GM19468 (cell line): ENCODE measurements around the gene NSMF.
A peak's percentile ranks its signal among the peaks of the same experiment; 100 is the strongest.

ENCODE experiments used
- ATAC-seq: cut with Tn5 transposase; IDR thresholded peaks from one replicate; pipeline ENCODE4 v1.9.1; 2021; ENCODE audit warnings: mild to moderate bottlenecking, moderate library complexity, moderate number of reproducible peaks; ENCODE audit not compliant: unreplicated experiment; ENCODE audit errors: extremely low read depth

The NSMF gene

DNA sequence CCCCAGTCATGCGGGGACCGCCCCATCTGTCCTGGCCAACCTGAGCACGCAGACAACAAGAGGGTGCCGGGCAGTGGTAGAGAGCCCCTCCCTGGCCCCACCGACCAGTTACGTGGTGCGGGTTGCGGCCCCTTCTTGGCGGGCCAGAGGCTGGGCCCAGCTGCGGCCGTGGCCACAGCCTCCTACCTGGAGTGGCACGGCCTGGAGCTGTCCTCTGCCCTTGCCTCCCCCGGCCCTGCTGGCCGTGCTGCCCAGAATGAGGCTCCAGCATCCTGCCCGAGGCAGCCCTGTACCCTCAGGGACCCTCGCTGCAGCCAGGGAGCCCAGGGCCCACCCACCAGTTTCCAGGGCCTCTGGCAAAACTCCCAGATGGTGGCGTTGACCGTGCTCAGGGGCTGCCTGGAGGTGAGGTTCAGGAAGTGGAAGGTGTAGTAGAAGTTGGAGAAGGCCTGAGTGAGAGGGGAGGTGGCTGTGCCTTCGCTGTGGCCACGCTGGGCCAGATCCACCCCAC, 23.7 kb downstream of the NSMF start:
- no peak for ATAC-seq

DNA sequence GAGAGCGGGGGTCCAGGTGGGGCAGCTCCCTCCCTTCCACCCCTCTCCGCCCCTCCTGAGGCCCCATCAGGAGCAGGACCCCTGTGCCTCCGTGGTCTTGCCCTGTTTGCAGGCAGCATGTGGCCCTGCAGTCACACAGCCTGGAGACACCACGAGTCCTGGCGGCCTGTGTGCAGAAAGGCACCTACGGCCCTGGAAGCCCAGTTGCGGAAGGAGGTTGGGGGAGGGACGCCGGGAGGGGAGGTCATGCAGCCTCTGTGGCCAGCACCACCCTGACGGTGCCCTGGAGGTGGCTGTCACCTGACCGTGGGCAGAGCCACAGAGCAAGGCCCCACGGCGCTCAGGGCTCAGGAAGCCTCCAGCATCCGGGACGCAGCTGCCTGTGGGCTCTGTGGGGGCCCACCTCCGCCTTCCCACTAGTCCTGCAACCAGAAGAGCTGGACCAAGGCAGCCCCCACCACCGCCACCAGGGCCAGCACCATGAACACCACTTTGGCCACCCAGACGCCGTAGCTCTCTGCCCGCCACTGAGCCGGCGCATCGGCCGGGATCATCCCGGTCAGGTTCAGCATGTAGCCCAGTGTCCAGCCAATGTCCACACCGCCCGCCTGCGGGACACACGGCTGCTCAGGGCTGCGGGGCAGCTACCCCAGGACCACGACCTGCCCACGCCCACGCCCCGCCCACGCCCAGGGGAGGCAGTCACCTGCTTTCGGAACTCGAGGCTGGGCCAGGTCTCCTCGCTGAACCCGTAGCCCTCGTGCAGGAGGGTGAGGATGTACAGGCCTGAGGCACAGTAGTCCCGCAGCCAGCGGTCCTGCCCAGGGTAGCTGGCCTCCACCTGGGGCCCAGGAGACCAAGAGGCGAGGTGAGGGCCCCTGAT, 24.4 kb downstream of the NSMF start:
- ATAC-seq: no peak

DNA sequence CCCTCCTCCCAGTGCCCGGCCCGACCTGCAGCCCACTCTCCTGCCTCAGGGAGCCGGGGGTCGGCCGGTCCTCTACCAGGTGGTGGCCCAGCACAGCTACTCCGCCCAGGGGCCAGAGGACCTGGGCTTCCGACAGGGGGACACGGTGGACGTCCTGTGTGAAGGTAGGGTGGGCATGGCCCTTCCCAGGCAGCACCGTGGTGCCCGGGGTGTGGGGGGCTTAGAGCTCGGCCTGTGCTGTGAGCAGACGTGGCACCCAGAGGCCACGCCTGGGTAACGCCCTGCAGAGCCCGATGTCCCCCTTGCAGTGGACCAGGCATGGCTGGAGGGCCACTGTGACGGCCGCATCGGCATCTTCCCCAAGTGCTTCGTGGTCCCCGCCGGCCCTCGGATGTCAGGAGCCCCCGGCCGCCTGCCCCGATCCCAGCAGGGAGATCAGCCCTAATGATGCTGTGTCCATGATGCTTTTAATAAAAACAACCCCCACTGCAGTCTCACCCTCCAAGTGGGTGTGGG, 25.2 kb downstream of the NSMF start:
- no peak for ATAC-seq

DNA sequence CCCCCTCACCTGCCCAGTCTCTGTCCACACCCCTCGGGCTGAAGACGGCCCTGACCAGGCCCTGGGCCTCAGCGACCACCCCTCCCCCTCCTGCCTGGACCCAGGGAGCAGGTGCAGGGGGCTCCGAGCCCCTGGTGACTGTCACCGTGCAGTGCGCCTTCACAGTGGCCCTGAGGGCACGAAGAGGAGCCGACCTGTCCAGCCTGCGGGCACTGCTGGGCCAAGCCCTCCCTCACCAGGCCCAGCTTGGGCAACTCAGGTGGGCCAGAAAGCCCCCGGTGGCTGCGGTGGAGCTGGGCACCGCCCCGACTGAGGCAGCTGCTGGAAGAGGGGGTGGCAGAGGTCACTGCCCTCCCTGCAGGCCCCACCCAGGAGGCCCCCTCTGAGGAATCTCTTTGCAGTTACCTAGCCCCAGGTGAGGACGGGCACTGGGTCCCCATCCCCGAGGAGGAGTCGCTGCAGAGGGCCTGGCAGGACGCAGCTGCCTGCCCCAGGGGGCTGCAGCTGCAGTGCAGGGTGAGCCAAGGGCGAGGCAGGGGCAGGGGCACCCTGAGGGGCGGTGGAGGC, 25.7 kb downstream of the NSMF start:
- no peak for ATAC-seq

DNA sequence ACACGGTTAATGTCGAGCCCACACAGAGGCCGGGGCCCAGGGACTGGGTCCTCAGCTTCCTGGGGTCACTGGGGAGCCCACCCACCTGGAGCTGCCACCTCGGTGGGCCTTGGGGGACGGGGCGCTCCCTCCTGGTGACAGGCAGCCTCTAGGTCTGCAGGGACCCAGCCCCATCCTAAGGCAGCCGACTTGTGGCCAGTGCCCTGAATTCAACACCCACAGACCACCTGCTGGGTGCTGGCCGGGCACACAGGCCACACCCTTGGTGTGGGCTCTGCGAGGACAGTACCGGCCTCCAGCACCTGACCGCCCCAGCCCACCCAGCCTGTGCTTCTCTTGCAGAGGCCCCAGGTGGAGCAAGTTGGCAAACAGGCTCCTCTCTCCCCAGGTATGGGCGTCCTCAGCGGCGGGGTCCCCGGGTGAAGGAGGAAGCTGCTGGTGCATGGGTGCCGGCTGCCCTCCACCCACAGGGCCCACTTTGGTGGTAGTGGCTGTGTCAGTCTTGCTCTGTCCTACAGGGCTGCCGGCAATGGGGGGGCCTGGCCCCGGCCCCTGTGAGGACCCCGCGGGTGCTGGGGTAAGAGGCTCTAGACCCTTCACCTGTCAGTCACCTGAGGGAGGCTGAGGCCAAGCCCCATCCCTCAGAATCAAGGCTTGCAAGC, 26.3 kb downstream of the NSMF start:
- ATAC-seq: no peak

DNA sequence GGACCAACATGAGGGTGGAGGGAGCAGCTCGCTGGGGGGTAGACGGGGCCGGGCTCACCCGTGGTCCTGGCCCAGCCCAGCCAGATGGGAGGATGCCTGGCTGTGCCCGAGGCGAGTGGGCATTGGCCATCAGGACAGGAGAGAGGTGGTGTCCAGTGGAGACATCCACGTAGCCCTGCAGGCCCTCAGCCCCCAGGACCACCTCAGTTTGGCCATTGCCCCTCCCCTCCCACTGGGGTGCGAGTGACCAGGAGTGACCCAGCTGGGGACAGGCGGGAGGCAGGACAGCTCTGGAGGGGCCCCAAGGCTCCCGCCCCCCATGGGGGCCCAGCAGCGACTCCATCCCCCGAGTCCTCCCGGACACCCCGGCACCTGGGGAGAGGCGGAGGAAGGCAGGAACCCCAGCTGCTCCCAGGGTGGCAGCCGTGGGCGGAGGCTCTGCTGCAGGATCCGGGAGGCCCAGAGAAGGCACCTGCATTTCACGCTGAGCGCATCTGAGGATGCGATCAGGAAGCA, 27.7 kb downstream of the NSMF start:
- ATAC-seq: no peak

DNA sequence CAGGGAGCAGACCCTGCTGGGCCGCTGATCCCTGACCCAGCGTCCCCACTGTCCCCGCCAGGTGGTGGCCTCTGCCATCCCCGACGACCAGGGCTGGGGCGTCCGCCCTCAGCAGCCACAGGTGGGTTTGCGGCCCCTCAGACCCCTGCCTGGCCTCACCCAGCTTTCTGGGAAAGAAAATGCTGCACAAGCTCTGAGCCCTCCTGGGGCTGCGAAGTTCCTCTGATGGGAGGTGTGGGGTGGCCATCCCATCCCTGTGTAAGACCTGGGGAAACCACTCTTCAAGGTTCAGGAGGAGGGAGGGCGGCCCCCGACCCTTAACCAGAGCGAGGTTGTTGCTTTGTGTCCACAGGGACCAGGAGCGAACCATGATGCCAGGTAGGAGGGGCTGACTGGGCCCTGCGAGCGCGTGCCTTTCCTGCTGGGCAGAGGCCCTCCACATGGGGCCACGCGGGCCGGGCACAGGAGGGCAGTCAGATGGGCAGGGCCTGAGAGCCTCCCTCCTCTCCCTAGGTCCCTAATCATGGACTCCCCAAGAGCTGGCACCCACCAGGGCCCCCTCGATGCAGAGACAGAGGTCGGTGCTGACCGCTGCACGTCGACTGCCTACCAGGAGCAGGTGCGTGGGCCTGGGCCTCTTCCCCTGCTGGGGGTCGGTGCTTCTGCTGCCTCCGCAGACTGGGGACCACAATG, 28.3 kb downstream of the NSMF start:
- ATAC-seq: no peak

DNA sequence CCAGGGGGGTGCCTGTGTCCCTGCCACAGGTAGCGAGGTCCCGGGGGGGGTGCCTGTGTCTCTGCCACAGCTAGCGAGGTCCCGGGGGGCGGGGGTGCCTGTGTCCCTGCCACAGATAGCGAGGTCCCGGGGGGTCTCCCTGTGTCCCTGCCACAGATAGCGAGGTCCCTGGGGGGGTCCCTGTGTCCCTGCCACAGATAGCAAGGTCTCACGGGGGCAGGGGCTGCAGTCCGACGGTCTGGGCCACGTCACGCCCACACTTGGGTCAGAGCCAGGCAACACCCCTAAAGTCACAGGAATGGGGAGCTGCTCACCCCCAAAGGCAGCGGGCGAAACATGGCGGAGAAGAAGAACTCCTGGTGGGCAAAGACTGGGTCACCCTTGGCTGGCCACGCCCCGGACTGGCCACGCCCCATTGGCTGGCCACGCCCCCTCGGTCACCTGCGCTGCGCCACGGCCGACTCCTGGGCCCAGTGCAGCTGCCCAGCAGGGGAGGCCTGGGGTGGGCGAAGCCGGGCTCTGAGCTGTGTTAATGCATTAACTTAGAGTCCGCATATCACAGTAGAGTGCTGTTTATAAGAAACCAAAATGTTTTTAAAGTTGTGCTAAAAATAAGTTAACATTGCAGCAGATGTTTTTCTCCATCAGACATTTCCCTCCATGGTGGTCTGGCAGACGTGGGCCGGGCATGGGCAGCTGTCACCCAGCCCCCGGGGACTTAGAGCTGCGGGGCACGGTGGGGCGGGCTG, 29.0 kb downstream of the NSMF start:
- ATAC-seq: no peak

DNA sequence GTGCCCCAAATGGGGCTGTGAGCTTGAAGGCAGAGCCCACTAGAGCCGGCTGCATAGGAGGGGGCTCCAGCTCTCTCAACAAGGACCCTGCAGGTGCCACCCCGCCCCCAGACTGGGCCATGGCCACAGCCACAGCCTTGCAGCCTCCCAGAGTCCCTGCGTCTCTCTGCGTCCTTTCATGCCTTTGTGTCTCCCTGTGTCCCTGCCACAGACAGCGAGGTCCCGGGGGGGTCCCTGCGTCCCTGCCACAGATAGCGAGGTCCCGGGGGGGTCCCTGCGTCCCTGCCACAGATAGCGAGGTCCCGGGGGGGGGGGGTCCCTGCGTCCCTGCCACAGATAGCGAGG, 29.6 kb downstream of the NSMF start:
- no peak for ATAC-seq

DNA sequence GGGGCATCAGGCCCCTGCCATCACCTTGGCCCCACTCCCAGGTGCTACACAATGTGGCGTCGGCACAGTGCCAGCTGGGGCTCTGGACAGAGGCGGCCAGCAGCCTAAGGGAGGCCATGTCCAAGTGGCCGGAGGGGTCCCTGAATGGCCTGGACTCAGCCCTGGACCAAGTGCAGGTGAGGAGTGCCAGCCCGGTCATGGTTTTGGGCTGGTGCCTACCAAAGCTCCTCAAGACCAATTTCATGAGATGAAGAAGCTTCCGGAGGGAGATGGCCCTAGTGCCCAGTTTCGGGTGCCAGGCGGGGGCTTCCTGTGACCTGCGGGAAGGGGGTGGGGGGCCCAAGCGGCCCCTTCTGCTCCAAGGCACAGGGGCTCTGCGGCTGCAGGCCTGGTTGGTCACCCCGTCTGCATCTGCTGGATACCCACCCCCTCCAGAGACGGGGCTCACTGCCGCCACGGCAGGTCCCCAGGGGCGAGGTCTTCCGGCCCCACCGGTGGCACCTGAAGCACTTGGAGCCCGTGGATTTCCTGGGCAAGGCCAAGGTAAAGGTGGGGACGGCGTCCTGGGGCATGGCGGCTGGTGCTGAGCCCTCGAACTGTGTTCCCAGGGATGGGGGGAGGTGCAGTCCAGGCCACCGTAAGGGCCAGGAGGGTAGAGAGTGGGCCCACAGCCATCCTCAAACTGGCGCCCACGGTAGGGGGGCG, 30.1 kb downstream of the NSMF start:
- ATAC-seq: no peak

DNA sequence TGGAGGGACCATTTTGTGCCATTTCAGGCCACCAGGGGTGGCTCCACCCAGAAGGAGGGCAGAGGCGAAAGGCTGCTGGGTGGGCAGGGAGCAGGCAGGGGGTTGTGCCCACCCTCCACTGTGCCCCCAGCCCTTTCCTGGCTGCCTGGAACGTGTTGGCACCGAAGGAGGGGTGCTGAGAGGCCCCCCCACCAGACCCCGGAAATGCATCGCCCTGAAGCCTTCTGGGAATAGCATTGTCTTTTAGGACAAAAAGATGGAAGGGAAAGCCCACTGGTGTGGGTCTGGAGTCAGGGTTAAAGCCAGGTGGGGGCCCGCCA, 30.9 kb downstream of the NSMF start:
- ATAC-seq: no peak

DNA sequence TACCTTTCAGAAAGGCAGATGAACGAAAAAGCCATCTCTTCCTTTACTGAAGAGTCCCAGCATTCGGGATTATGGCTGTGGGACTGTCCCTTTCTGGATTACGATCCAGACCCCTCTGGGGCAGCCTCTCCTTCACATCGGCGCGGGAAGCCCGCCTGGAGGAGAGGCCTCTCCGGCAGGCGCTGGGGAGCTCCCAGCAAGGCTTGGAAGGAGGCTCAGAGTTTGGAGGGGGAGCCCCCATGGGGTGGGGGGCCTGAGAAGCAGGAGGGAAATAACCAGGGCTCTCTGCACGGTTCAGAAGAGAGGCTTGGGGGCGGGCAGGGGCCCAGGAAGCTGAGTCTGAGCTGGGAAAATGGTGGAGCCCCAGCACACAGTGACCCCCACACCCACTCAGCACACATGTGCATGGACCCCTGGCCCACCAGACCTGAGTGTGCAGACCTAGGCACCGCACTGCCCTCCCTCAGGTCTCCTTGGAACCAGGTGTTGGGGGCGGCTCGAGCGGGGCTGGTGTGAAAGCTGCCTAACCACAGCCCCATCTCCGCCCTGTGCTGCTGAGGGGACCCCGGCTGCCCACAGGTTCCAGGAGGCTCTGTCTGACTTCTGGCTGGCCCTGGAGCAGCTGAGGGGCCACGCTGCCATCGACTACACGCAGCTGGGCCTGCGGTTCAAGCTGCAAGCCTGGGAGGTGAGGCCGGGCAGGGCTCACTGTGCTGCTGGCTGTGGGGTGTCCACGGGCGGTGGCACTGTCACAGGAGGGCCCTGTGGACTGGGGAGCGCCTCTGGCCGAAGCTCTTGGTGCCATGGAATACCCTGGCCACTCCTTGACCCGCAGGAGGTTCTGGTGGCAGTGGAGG, 31.5 kb downstream of the NSMF start:
- no peak for ATAC-seq

DNA sequence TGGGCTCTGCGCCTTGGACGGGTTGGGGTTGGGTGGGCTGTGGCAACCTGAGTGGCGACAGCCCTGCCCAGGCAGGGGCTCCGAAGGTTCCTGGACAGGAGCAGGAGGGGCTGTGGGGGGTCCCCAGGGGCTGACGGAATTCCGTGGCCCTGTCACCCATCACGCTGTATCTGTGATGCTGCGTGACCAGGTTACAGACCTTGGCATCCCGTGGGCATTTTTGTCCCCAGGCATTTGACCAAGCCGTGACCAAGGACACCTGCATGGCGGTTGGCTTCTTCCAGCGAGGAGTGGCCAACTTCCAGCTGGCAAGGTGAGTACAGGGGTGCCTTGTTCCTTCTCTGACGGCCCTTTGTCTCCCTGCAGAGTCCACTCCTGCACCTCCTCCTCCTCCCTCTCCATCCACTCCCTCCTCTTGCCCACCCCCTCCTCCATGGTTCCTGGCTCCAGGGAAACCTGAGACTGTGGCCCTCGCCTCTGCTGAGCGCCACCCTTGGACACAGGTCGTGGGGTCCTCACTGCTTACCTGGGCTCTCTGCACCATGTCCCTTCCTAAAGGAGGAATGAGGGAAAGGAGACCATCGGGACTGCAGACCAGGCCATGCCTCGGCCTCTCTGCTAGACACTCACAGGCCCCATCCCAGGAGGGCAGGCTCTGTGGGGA, 33.0 kb downstream of the NSMF start:
- ATAC-seq: no peak

DNA sequence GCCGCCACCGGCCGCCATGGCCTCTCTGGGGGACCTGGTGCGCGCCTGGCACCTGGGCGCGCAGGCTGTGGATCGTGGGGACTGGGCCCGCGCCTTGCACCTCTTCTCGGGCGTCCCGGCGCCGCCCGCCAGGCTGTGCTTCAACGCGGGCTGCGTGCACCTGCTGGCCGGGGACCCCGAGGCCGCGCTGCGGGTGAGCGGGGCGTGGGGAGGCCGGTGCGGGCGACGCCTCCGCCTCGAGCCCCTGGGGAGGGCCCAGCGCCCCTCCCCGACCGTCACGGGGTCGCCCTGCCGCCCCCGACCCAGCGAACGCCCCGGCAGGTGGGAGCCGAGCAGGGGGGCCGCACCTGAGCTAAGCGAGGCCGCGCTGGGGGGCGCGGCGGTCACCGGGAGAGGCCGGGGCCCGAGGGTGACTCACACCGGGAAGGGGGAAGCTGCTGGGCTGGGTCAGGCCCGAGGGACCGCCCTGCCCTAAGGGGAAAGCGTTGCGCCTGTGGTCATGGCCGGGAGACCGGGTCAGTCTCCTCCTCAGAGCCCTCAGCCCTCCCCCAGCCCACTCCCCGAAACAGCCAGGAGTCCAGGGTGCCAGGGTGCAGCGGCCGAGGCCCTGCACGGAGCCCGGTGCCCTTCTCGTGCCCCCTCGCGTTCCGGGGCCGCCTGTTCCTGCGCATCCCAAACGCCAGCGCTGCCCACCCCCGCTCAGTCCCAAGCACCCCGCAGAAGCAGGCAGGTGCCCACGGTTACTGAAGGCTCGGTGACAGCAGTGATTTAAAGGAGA, 35.4 kb downstream of the NSMF start:
- ATAC-seq: peak; percentile 20

DNA sequence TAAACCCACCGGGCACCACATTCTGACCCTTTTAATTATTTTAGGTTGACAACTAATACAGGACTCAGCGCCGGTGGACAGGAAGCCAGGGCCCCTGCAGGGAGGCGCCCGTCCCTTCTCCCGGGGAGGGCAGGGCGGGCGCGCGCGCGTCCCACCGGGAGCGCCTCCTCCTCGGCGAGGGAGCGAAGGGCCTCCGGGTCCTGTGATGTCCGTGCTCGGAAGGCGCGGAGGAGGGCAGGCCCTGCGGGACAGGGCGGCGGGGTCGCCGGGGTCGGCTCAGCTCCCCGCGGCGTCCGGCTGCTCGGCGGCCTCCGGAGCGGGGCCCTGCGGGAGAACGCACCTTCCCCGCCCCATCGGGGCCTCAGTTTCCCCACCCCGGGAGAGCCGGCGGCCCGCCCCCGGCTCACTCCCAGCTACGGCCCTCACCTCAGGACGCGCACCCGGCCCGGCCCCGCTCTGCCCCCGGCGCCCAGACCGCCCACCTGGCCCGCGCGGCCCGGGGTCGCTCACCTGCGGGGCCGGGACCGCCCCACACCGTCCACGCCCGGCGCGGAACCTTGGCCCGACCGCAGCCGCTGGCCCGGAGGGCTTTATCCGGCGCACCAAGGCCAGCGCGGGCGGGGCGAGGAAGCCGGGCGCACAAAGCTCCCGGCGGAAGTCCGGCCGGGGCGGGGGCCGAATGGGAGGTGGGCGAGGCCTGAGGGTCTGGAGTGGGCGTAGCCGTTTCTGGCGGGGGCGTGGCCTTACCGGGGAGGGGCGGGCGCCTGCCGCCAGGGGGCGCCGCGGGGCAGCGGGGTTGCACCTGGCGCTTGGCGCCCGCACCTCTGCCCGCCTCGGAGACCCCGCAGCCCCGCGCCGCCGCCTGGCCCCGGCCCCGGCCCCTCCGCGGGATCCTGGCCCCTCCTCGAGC, 36.3 kb downstream of the NSMF start, which contains the start of the genes EXD3 and NOXA1:
TSS of gene EXD3 (minus strand) at position 559 of the 910 bp plus-strand sequence. CDS start 27,805 bp downstream, outside the sequence.
TSS of gene NOXA1 (plus strand) at position 790 of the 910 bp plus-strand sequence. CDS start 137 bp downstream, outside the sequence.
- ATAC-seq: peak; percentile 48
